Stomach (tissue), 9 donors: ENCODE data around the gene SLIT1. TPM values are rescaled to one million over a fixed set of nuclear protein-coding genes. Genes with fewer than 3 reads are reported as not detected.

ENCODE experiments used
- DNase-seq, 2 donors: peaks; one replicate each; pipeline versions ENCODE4 v3.0.0 to v3.0.0-alpha.2; 2013 to 2019
- H3K27ac ChIP-seq, 5 donors: fragments of 200-600 bp in 4 of 5; sonication (generic) in 4 of 5; one replicate each; pipeline ENCODE4 v1.5.1; 2013 to 2019; ENCODE audit warnings: mild to moderate bottlenecking in 1 of 5, moderate library complexity in 1 of 5
- H3K27me3 ChIP-seq, 3 donors: fragments of 200-600 bp; sonication (generic); one replicate each; pipeline ENCODE4 v1.5.1; 2017 to 2019; ENCODE audit warnings: mixed run types in 1 of 3
- H3K36me3 ChIP-seq, 4 donors: fragments of 200-600 bp; sonication (generic); 1 replicate in 3 of 4; 2 replicates in 1 of 4; pipeline ENCODE4 v1.5.1; 2016 to 2019
- H3K4me1 ChIP-seq, 4 donors: fragments of 200-600 bp; sonication (generic); one replicate each; pipeline ENCODE4 v1.5.1; 2016 to 2019
- H3K4me3 ChIP-seq, 4 donors: fragments of 200-600 bp; sonication (generic) in 3 of 4; one replicate each; pipeline ENCODE4 v1.5.1; 2016 to 2019; ENCODE audit warnings: mild to moderate bottlenecking in 1 of 4
- H3K9me3 ChIP-seq, 4 donors: fragments of 200-600 bp; sonication (generic); one replicate each; pipeline ENCODE4 v1.5.1; 2016 to 2019
- CTCF ChIP-seq, 7 experiments: fragments of 450-650 bp in 4 of 7; fragments of 200-600 bp in 3 of 7; sonication (generic) in 3 of 7; IDR thresholded peaks; one replicate each; pipeline ENCODE4 v1.5.1; 2016 to 2019; ENCODE audit warnings: antibody characterized with exemption in 7 of 7, control low read depth in 2 of 7, mild to moderate bottlenecking in 1 of 7
- EP300 ChIP-seq: sonication (generic); formaldehyde crosslinking; IDR thresholded peaks from one replicate; pipeline ENCODE4 v1.6.1; 2017; ENCODE audit warnings: antibody characterized with exemption
- POLR2A ChIP-seq, 4 donors: fragments of 450-650 bp; IDR thresholded peaks; one replicate each; pipeline ENCODE4 v1.6.1; 2016; ENCODE audit warnings: antibody characterized with exemption in 4 of 4, control low read depth in 2 of 4, mild to moderate bottlenecking in 1 of 4, moderate library complexity in 1 of 4
- POLR2AphosphoS5 ChIP-seq, 3 donors: sonication (generic); formaldehyde crosslinking; IDR thresholded peaks; one replicate each; pipeline ENCODE4 v1.6.1; 2016; ENCODE audit warnings: antibody characterized with exemption in 3 of 3
- WGBS, 5 donors: extraction: QIAGEN DNeasy Blood & Tissue Kit in 3 of 5; methylation state at CpG; one replicate each; pipeline versions ENCODE4 v1.1.5 to v1.1.7; 2013 to 2018; 5-methylcytosine and 5-hydroxymethylcytosine counted together
- intact Hi-C: fragments of 100-400 bp; cut with DNase I; formaldehyde crosslinking; loops from one replicate; pipeline ENCODE4 v1.15.1; 2023; ENCODE audit warnings: low total_unique reads
- polyA plus RNA-seq, 3 donors: library from polyadenylated mRNA; stranded (reverse); fragments of 200-250 nt; gene quantifications; one replicate each; pipeline ENCODE4 v1.2.3, GENCODE V29; 2013
- total RNA-seq, 5 donors: library from RNA; depleted of rRNA; stranded (reverse); fragments of >200 nt; gene quantifications; one replicate each; pipeline versions ENCODE4 v1.1.0 to v1.2.3, GENCODE V29; 2014 to 2016
- donor health status: healthy with polysubstance abuse.
- donor health status: Bipolar disorder and iron deficiency.
- donor health status: healthy.

Gene SLIT1
- total and polyA plus RNA-seq, 8 donors = under 0.01 to 6.1 (median 0.44) TPM

GRCh38 chr10:97050205-97050745, 135.5 kb downstream of the SLIT1 start:
- TF ChIP-seq CTCF (IDR thresholded peaks at IDR 0.05) (no peak), EP300 (no peak), POLR2AphosphoS5 (IDR thresholded peaks at IDR 0.05) (no peak), POLR2A (IDR thresholded peaks at IDR 0.05) (no peak)
- Histone ChIP-seq H3K4me1 (no peaks in the 10 kb centered on the region), H3K27me3 (peaks cover 0 to 15% (median 0%) of the 10 kb centered on the region in 3 donors), H3K4me3 (no peak overlapping the region), H3K27ac (no peak overlapping the region), H3K9me3 (no peaks in the 10 kb centered on the region), H3K36me3 (no peaks in the 10 kb centered on the region)
- intact Hi-C loops = no loop called here
- DNase-seq = no peak
- 78 to 93% (median 84%) methylated on average over 3 of the region's 3 CpGs for WGBS, 5 donors

GRCh38 chr10:97049670-97050069, 136.1 kb downstream of the SLIT1 start:
- TF ChIP-seq CTCF (IDR thresholded peaks at IDR 0.05) = no peak
- no peak for TF ChIP-seq POLR2A (IDR thresholded peaks at IDR 0.05)
- no peak for TF ChIP-seq POLR2AphosphoS5 (IDR thresholded peaks at IDR 0.05)
- TF ChIP-seq EP300 = no peak
- DNase-seq = no peak
- Histone ChIP-seq H3K27me3 (peaks cover 0 to 15% (median 0%) of the 10 kb centered on the region in 3 donors), H3K4me3 (no peak overlapping the region), H3K9me3 (peaks cover 0 to 3% (median 2%) of the 10 kb centered on the region in 4 donors), H3K36me3 (no peaks in the 10 kb centered on the region), H3K4me1 (no peaks in the 10 kb centered on the region), H3K27ac (no peak overlapping the region)
- 60 to 77% (median 75%) methylated on average over 7 of the region's 7 CpGs for WGBS, 5 donors
- intact Hi-C loops = no loop called here

- 86 to 94% (median 91%) methylated on average over 17 to 23 of the region's 23 CpGs for WGBS, 5 donors
- no peak for TF ChIP-seq POLR2A (IDR thresholded peaks at IDR 0.05)
- TF ChIP-seq POLR2AphosphoS5 (IDR thresholded peaks at IDR 0.05) = no peak
- TF ChIP-seq EP300 = no peak
- TF ChIP-seq CTCF (IDR thresholded peaks at IDR 0.05) = no peak
- Histone ChIP-seq H3K27me3 (peaks cover 0 to 15% (median 0%) of the 10 kb centered on the region in 3 donors), H3K9me3 (peaks cover 0 to 5% (median 2%) of the 10 kb centered on the region in 4 donors), H3K27ac (no peak overlapping the region), H3K4me1 (no peaks in the 10 kb centered on the region), H3K4me3 (no peak overlapping the region), H3K36me3 (no peaks in the 10 kb centered on the region)
- DNase-seq = no peak
- intact Hi-C loops = no loop called here
Observed at GRCh38 chr10:97048649-97049427, 136.9 kb downstream of the SLIT1 start.

GRCh38 chr10:97047788-97048187, 138.0 kb downstream of the SLIT1 start:
- H3K4me1 ChIP-seq = no peaks in the 10 kb centered on the region
- 86 to 97% (median 88%) methylated on average over 6 to 9 of the region's 9 CpGs for WGBS, 5 donors
- intact Hi-C loops = no loop called here
- H3K27ac ChIP-seq = no peak overlapping the region
- H3K36me3 ChIP-seq = no peaks in the 10 kb centered on the region
- peaks cover 0 to 5% (median 2%) of the 10 kb centered on the region in 4 donors for H3K9me3 ChIP-seq
- no peak for DNase-seq
- TF ChIP-seq EP300 (no peak), POLR2AphosphoS5 (IDR thresholded peaks at IDR 0.05) (no peak), POLR2A (IDR thresholded peaks at IDR 0.05) (no peak), CTCF (IDR thresholded peaks at IDR 0.05) (no peak)
- no peak overlapping the region for H3K4me3 ChIP-seq
- H3K27me3 ChIP-seq = peaks cover 0 to 15% (median 0%) of the 10 kb centered on the region in 3 donors
